ENCODE data around the gene PGF.

GRCh38 chr14:74949859-74950573, 5.4 kb downstream of the PGF start:
- no peak for TF ChIP-seq EZH2 (IDR thresholded peaks at IDR 0.05)
- TF ChIP-seq POLR2AphosphoS5 (IDR thresholded peaks at IDR 0.05; ENCODE audit: borderline replicate concordance, low read depth, low read length): no peak

Measured in SK-N-MC (cell line).